Right atrium auricular region (tissue), 2 donors: ENCODE results near the gene THSD4. TPM values are rescaled to one million over a fixed set of nuclear protein-coding genes. Genes with fewer than 3 reads are reported as not detected.
A peak's percentile ranks its signal among the peaks of the same experiment; 100 is the strongest.

ENCODE experiments used
- DNase-seq: peaks from one replicate; pipeline ENCODE4 v3.0.0-alpha.2; 2019; ENCODE audit warnings: low spot score
- H3K27ac ChIP-seq, 2 donors: fragments of 200-600 bp; sonication (generic); 1 replicate in 1 of 2; 2 replicates in 1 of 2; pipeline ENCODE4 v1.5.1; 2016 to 2019
- H3K27me3 ChIP-seq, 2 donors: fragments of 200-600 bp; sonication (generic); one replicate each; pipeline versions ENCODE4 v1.5.1 to v1.6.0; 2017 to 2019
- H3K36me3 ChIP-seq: fragments of 200-600 bp; sonication (generic); one replicate; pipeline ENCODE4 v1.5.1; 2016
- H3K4me1 ChIP-seq, 2 donors: fragments of 200-600 bp; sonication (generic); one replicate each; pipeline versions ENCODE4 v1.5.1 to v1.6.0; 2017 to 2019
- H3K4me3 ChIP-seq, 2 donors: fragments of 200-600 bp; sonication (generic); 1 replicate in 1 of 2; 2 replicates in 1 of 2; pipeline ENCODE4 v1.5.1; 2017 to 2019; ENCODE audit warnings: mild to moderate bottlenecking in 1 of 2, moderate library complexity in 1 of 2
- H3K9me3 ChIP-seq, 2 donors: fragments of 200-600 bp; sonication (generic); one replicate each; pipeline ENCODE4 v1.5.1; 2019
- CTCF ChIP-seq, 2 donors: fragments of 200-600 bp; sonication (generic); IDR thresholded peaks; one replicate each; pipeline ENCODE4 v1.5.1; 2019; ENCODE audit warnings: antibody characterized with exemption in 2 of 2
- total RNA-seq, 2 donors: library from RNA; depleted of rRNA; stranded (reverse); fragments of >200 nt; gene quantifications; one replicate each; pipeline ENCODE4 v1.1.0, GENCODE V29; 2016

The THSD4 gene
- total RNA-seq, 2 donors from 2014 or later = 41.2 to 85.3 TPM

GRCh38 chr15:71106802-71107500 lies 8.3 kb upstream of the THSD4 start:
- no peak for TF ChIP-seq CTCF (IDR thresholded peaks at IDR 0.05)
- no peaks in the 10 kb centered on the region for H3K4me1 ChIP-seq
- no peak overlapping the region for H3K4me3 ChIP-seq
- no peak for DNase-seq
- no peaks in the 10 kb centered on the region for H3K27me3 ChIP-seq
- H3K27ac ChIP-seq = no peak overlapping the region
- H3K9me3 ChIP-seq = no peaks in the 10 kb centered on the region
- no peaks in the 10 kb centered on the region for H3K36me3 ChIP-seq

- Histone ChIP-seq H3K27ac (no peak overlapping the region), H3K4me1 (no peaks in the 10 kb centered on the region), H3K27me3 (no peaks in the 10 kb centered on the region), H3K36me3 (no peaks in the 10 kb centered on the region), H3K4me3 (no peak overlapping the region), H3K9me3 (no peaks in the 10 kb centered on the region)
- TF ChIP-seq CTCF (IDR thresholded peaks at IDR 0.05) = no peak
- no peak for DNase-seq
These were observed 7.8 kb upstream of the THSD4 start for GRCh38 chr15:71107501-71107815.

GRCh38 chr15:71109130-71109529 lies 6.1 kb upstream of the THSD4 start:
- H3K4me1 ChIP-seq = no peaks in the 10 kb centered on the region
- DNase-seq = no peak
- H3K27me3 ChIP-seq = no peaks in the 10 kb centered on the region
- TF ChIP-seq CTCF (IDR thresholded peaks at IDR 0.05) = peak in 1 of 2 donors; percentile 19
- no peak overlapping the region for H3K27ac ChIP-seq
- H3K36me3 ChIP-seq = no peaks in the 10 kb centered on the region
- H3K9me3 ChIP-seq = no peaks in the 10 kb centered on the region
- no peak overlapping the region for H3K4me3 ChIP-seq

- Histone ChIP-seq H3K9me3 (no peaks in the 10 kb centered on the region), H3K27ac (no peak overlapping the region), H3K4me3 (no peak overlapping the region), H3K4me1 (peaks cover 0 to 2% of the 10 kb centered on the region in 2 donors), H3K36me3 (no peaks in the 10 kb centered on the region), H3K27me3 (no peaks in the 10 kb centered on the region)
- no peak for TF ChIP-seq CTCF (IDR thresholded peaks at IDR 0.05)
- DNase-seq = no peak
These were observed 5.4 kb upstream of the THSD4 start for GRCh38 chr15:71109905-71110304.

GRCh38 chr15:71110405-71111180 lies 4.7 kb upstream of the THSD4 start:
- DNase-seq = no peak
- Histone ChIP-seq H3K36me3 (no peaks in the 10 kb centered on the region), H3K4me1 (peaks cover 0 to 5% of the 10 kb centered on the region in 2 donors), H3K27me3 (no peaks in the 10 kb centered on the region), H3K4me3 (no peak overlapping the region), H3K27ac (no peak overlapping the region), H3K9me3 (no peaks in the 10 kb centered on the region)
- TF ChIP-seq CTCF (IDR thresholded peaks at IDR 0.05) = no peak
